A549 (cell line): ENCODE results near the gene POLR2E. TPM values are rescaled to one million over a fixed set of nuclear protein-coding genes. Genes with fewer than 3 reads are reported as not detected.

ENCODE experiments used
- ATAC-seq, 2 experiments: fragments of 200-7000 bp in 1 of 2; fragments of >200 bp in 1 of 2; cut with Nextera tagmentation in 1 of 2; cut with Tn5 transposase in 1 of 2; 3 replicates each; pipeline versions ENCODE4 v1.8.0 to v1.9.1; 2018 to 2020; ENCODE audit warnings: mild to moderate bottlenecking in 1 of 2, moderate library complexity in 1 of 2
- CTCF ChIA-PET: fragments of 300-600 bp; sonication (Branson Sonifier 250); formaldehyde crosslinking; extraction: SDS; loops from one replicate; lab custom pipeline; 2021; ENCODE audit warnings: antibody characterized with exemption, inconsistent platforms; lab: Yijun Ruan, JAX
- POLR2A ChIA-PET: fragments of 350-600 bp; formaldehyde crosslinking; extraction: SDS; loops from one replicate; lab custom pipeline; 2021; ENCODE audit warnings: antibody characterized with exemption, inconsistent platforms; lab: Yijun Ruan, JAX
- DNase-seq, 2 experiments: peaks; one replicate each; pipeline versions ENCODE4 v3.0.0 to v3.0.0-alpha.2; 2011 to 2016; ENCODE audit warnings: low read depth in 1 of 2, low spot score in 1 of 2
- FAIRE-seq: peaks from 2 replicates; lab custom pipeline; 2011; peaks lifted over from hg19 to GRCh38; lab: Jason Lieb, UNC
- H3K27ac ChIP-seq, 2 experiments: fragments of >200 bp; sonication (Bioruptor Twin); formaldehyde crosslinking; 3 replicates each; pipeline ENCODE4 v1.5.1; 2016 to 2017
- H3K4me1 ChIP-seq: fragments of >200 bp; sonication (Bioruptor Twin); formaldehyde crosslinking; 3 replicates; pipeline ENCODE4 v1.6.1; 2016
- H3K4me2 ChIP-seq: fragments of >200 bp; sonication (Bioruptor Twin); formaldehyde crosslinking; 3 replicates; pipeline ENCODE4 v1.6.1; 2016
- H3K4me3 ChIP-seq: fragments of >200 bp; sonication (Bioruptor Twin); formaldehyde crosslinking; 3 replicates; pipeline ENCODE4 v1.5.1; 2016
- H3K9me3 ChIP-seq: fragments of >200 bp; sonication (Bioruptor Twin); formaldehyde crosslinking; 3 replicates; pipeline ENCODE4 v1.6.1; 2016
- CBX2 ChIP-seq: fragments of 200-600 bp; sonication (generic); IDR thresholded peaks from 2 replicates; pipeline ENCODE4 v1.6.1; 2016; ENCODE audit warnings: low read depth, mild to moderate bottlenecking, borderline replicate concordance
- CBX8 ChIP-seq: fragments of 200-600 bp; sonication (generic); IDR thresholded peaks from 2 replicates; pipeline ENCODE4 v1.6.1; 2016
- CHD4 ChIP-seq: fragments of 200-600 bp; sonication (generic); IDR thresholded peaks from 2 replicates; pipeline ENCODE4 v1.6.1; 2016; ENCODE audit warnings: antibody characterized with exemption, mild to moderate bottlenecking, borderline replicate concordance
- EHMT2 ChIP-seq: fragments of 200-600 bp; sonication (generic); IDR thresholded peaks from 2 replicates; pipeline ENCODE4 v1.6.1; 2016; ENCODE audit warnings: antibody characterized with exemption, low read depth, mild to moderate bottlenecking, moderate library complexity
- EP300 ChIP-seq, 2 experiments: fragments of >200 bp; sonication (Bioruptor Twin); formaldehyde crosslinking; IDR thresholded peaks; 2 replicates in 1 of 2; 3 replicates in 1 of 2; pipeline ENCODE4 v1.6.1; 2016 to 2017
- ESRRA ChIP-seq: fragments of 150-350 bp; IDR thresholded peaks from 2 replicates; pipeline ENCODE4 v1.6.1; 2014; ENCODE audit warnings: mild to moderate bottlenecking, low read length, borderline replicate concordance
- FOSB ChIP-seq: fragments of 250-450 bp; sonication (Bioruptor Pico); IDR thresholded peaks from 2 replicates; pipeline ENCODE4 v1.5.0; 2020; ENCODE audit warnings: mild to moderate bottlenecking, moderate library complexity
- FOSL2 ChIP-seq, 2 experiments: fragments of 450-650 bp in 1 of 2; fragments of >200 bp in 1 of 2; sonication (Bioruptor Twin) in 1 of 2; formaldehyde crosslinking; IDR thresholded peaks; 2 replicates each; pipeline versions ENCODE4 v1.5.0 to v1.6.1; 2016 to 2020; ENCODE audit warnings: mild to moderate bottlenecking in 1 of 2, moderate library complexity in 1 of 2
- HDAC2 ChIP-seq: fragments of 200-600 bp; sonication (generic); IDR thresholded peaks from 2 replicates; pipeline ENCODE4 v1.6.1; 2016
- HOXA7 ChIP-seq: fragments of 250-450 bp; sonication (Bioruptor Pico); IDR thresholded peaks from 2 replicates; pipeline ENCODE4 v1.5.0; 2020; ENCODE audit warnings: mild to moderate bottlenecking, moderate library complexity
- JUN ChIP-seq, 2 experiments: fragments of >200 bp; sonication (Bioruptor Twin); formaldehyde crosslinking; IDR thresholded peaks; 2 replicates in 1 of 2; 3 replicates in 1 of 2; pipeline ENCODE4 v1.6.1; 2016 to 2017
- KDM1A ChIP-seq: fragments of 200-600 bp; sonication (generic); IDR thresholded peaks from 2 replicates; pipeline ENCODE4 v1.6.1; 2016; ENCODE audit warnings: low read depth, mild to moderate bottlenecking
- MAFK ChIP-seq: fragments of 450-650 bp; IDR thresholded peaks from 2 replicates; pipeline ENCODE4 v1.6.1; 2014; ENCODE audit not compliant: partially characterized antibody
- RFX5 ChIP-seq: fragments of 450-650 bp; IDR thresholded peaks from 2 replicates; pipeline ENCODE4 v1.7.1; 2014; ENCODE audit warnings: antibody characterized with exemption, mild to moderate bottlenecking, moderate library complexity
- RNF2 ChIP-seq: fragments of 200-600 bp; sonication (generic); IDR thresholded peaks from 2 replicates; pipeline ENCODE4 v1.6.1; 2016; ENCODE audit warnings: low read depth, mild to moderate bottlenecking, antibody characterized with exemption, moderate library complexity, borderline replicate concordance
- TP53 ChIP-seq: fragments of 250-450 bp; sonication (Bioruptor Pico); IDR thresholded peaks from 2 replicates; pipeline ENCODE4 v1.5.0; 2021; ENCODE audit warnings: mild to moderate bottlenecking, moderate library complexity
- ZFP36 ChIP-seq: fragments of 450-650 bp; IDR thresholded peaks from 2 replicates; pipeline ENCODE4 v1.6.1; 2014; ENCODE audit warnings: borderline replicate concordance; ENCODE audit not compliant: partially characterized antibody
- ZNF302 ChIP-seq: fragments of 250-450 bp; sonication (Bioruptor Pico); IDR thresholded peaks from 2 replicates; pipeline ENCODE4 v1.9.0; 2021; ENCODE audit warnings: inconsistent platforms, mild to moderate bottlenecking, moderate library complexity
- WGBS: methylation state at CpG from one replicate; pipeline ENCODE4 v1.1.6; 2017; ENCODE audit errors: missing lambda C conversion rate; 5-methylcytosine and 5-hydroxymethylcytosine counted together
- polyA plus RNA-seq, 4 experiments: library from polyadenylated mRNA; depleted of rRNA in 3 of 4; stranded (reverse); fragments of >200 nt; fragmentation: RNase III in 1 of 4; extraction: RNeasy Plus Mini Kit Qiagen cat#74134 plus additional on column Dnase treatment in 1 of 4; gene quantifications; 2 replicates in 3 of 4; 3 replicates in 1 of 4; pipeline ENCODE4 v1.2.3, GENCODE V29; 2011 to 2017
- TF ChIP-seq, protein P1 (sequence below): IDR thresholded peaks from 2 replicates; pipeline ENCODE4 v1.6.1; 2012
- TF ChIP-seq, protein P2 (sequence below): IDR thresholded peaks from 2 replicates; pipeline ENCODE4 v1.6.1; 2012; ENCODE audit warnings: low read depth, borderline replicate concordance

The POLR2E gene
- polyA plus RNA-seq, 2 of the 4 experiments (the other 2 are of a cell fraction): 99.6 to 172 TPM

DNA sequence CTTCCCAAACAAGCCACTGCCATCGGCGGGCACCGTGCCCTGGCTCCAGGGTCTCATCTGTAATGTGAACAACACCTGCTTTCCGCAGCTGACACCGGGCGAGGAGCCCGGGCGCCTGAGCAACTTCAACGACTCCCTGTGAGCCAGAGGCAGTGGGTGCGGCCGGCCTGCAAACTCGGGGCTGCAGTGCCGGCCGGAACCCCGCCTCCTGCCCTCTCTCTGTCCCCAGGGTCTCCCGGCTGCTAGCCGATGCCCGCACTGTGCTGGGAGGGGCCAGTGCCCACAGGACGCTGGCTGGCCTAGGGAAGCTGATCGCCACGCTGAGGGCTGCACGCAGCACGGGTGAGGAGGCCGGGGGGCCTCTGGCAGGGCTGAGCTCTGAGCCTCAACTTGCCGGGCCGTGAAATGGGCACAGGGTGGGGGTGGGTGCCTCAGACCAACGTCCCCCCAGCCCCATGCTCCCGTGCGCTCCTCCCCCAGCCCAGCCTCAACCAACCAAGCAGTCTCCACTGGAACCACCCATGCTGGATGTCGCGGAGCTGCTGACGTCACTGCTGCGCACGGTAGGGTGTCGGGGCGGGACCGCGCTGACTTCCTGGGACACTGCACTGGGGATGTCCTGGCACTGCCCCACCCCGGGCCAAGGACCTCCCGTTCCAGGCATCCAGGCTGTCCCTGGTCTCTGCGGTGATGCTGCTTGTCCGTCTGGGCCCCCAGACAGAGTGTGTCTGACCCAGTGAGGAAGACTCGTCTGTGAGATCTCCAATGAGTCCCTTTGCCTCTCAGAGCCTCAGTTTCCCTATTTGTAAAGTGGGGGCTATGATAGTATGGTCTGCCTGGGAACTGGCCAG is 53.1 kb downstream of the POLR2E start (continued):
- TF ChIP-seq JUN (IDR thresholded peaks at IDR 0.05): peak in 1 of 2 experiments; percentile 52; a peak in 2 of 5 replicates
- TF ChIP-seq FOSB (CRISPR knock-in tag): no peak
- no peak for TF ChIP-seq FOSL2 (IDR thresholded peaks at IDR 0.05)
- TF ChIP-seq FOSL2 (CRISPR knock-in tag; IDR thresholded peaks at IDR 0.05): no peak

DNA sequence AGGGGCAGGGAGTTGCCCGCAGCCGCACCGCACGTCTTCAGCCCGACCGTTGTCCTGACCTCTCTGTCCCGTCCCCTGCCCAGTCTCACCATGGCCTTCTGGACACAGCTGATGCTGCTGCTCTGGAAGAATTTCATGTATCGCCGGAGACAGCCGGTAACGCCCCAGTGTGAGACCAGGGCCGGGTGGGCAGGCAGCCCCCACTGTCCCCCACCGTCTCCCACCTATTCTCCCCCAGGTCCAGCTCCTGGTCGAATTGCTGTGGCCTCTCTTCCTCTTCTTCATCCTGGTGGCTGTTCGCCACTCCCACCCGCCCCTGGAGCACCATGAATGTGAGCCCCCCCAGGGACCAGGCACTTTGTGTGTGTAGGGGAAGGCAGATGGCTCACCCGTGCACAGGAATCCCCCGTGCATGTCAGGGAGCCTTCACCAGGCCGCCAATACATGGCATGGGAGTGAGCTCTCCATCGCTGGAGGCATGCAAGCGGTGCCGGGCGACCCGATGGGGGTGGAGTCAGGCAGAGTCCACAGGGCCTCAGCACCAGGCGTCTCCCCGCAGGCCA is 53.8 kb downstream of the POLR2E start:
- Histone ChIP-seq H3K9me3 (no peaks in the 10 kb centered on the region), H3K4me1 (peaks cover 19% of the 10 kb centered on the region), H3K4me3 (peak overlapping the region; percentile 51), H3K4me2 (peak overlapping the region; percentile 96), H3K27ac (peak overlapping the region; percentile 94 to 96)
- TF ChIP-seq EP300 (IDR thresholded peaks at IDR 0.05) (no peak), ZFP36 (peak; percentile 87), ZNF302 (no peak), CBX8 (no peak), MAFK (no peak), HDAC2 (peak; percentile 66), HOXA7 (CRISPR knock-in tag) (no peak), CHD4 (peak; percentile 93)
- DNase-seq (no peak), ATAC-seq (peak in 1 of 2 experiments; percentile 4; a peak in 2 of 6 replicates), FAIRE-seq (no peak)
- ChIA-PET POLR2A (interaction anchor here (1.0 to 2.3 kb wide), 2 partner anchors 13 to 227 kb away, joined by 3 to 6 read pairs; no protein-coding TSS in a partner anchor), CTCF (interaction anchor here (0.5 to 1.8 kb wide), 6 partner anchors 12 to 180 kb away, joined by 3 to 5 read pairs (median 4); partner anchors contain the start of gene CNN2)
- 10% methylated on average over 6 of the region's 26 CpGs for WGBS

DNA sequence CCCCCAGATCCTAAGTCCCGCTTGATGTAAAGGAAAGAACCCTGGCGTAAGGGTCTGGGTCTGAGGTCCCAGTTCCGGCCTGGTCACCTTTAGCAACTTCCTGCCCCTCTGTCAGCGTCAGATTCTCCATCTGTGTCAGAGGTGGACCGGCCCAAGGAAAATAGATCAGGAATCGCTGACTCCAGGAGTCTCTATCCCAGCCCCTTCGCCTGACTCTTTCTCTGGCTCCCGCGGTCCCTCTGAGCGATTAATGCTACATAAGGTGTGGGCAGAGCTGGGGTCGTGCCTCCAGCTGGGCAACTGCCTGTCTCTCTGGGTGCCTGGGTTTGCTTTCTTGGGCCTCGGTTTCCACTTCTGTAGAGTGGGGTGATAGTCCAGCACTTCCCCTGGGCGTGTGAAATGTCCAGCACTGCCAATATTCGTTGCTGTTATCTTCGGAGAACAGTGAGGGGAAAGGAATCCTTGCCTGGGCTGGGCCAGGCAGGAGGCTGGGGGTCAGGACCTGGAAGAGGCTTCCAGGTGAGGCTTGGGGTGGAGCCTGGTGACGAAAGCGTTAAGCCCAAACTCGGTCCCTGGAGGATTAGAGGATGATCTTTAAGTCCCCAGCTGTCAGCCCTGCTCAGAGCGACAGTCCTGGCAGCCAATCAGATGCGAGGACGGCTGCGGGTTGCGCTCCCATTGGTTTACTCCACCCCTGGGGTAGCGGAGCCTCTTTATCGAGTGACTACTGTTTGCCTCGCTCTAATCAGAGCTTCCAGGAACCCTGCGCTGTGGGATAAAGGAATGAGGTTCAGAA is 54.5 kb downstream of the POLR2E start:
- peak overlapping the region; percentile 94 to 96 for H3K27ac ChIP-seq
- ATAC-seq: peak; percentile 65 to 76
- DNase-seq: peak; percentile 95
- ChIA-PET POLR2A (interaction anchor here (1.0 to 2.3 kb wide), 4 partner anchors 12 to 228 kb away, joined by 3 to 7 read pairs (median 6); partner anchors contain the start of gene CNN2), CTCF (interaction anchor here (0.5 to 3.0 kb wide), 8 partner anchors 10 to 75 kb away, joined by 3 to 12 read pairs (median 4); partner anchors contain the start of gene CNN2)
- no peaks in the 10 kb centered on the region for H3K9me3 ChIP-seq
- no peak for TF ChIP-seq RFX5
- TF ChIP-seq EHMT2: no peak
- TF ChIP-seq ESRRA: no peak
- TF ChIP-seq, protein P1, sequence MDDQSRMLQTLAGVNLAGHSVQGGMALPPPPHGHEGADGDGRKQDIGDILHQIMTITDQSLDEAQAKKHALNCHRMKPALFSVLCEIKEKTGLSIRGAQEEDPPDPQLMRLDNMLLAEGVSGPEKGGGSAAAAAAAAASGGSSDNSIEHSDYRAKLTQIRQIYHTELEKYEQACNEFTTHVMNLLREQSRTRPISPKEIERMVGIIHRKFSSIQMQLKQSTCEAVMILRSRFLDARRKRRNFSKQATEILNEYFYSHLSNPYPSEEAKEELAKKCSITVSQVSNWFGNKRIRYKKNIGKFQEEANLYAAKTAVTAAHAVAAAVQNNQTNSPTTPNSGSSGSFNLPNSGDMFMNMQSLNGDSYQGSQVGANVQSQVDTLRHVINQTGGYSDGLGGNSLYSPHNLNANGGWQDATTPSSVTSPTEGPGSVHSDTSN: peak; percentile 98
- TF ChIP-seq RNF2: no peak
- TF ChIP-seq TP53: no peak
- no peak for TF ChIP-seq CBX2
- TF ChIP-seq, protein P2, sequence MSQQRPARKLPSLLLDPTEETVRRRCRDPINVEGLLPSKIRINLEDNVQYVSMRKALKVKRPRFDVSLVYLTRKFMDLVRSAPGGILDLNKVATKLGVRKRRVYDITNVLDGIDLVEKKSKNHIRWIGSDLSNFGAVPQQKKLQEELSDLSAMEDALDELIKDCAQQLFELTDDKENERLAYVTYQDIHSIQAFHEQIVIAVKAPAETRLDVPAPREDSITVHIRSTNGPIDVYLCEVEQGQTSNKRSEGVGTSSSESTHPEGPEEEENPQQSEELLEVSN: no peak
- peak; percentile 92 for TF ChIP-seq KDM1A
- H3K4me1 ChIP-seq: peaks cover 19% of the 10 kb centered on the region
- peak overlapping the region; percentile 51 for H3K4me3 ChIP-seq
- WGBS: 6% methylated on average over 24 of the region's 27 CpGs
- no peak for FAIRE-seq
- H3K4me2 ChIP-seq: peak overlapping the region; percentile 96
